Renal cortical epithelial cell (primary cell): Measurements from ENCODE around the gene ZFP1. TPM values are rescaled to one million over a fixed set of nuclear protein-coding genes. Genes with fewer than 3 reads are reported as not detected.
"Not testable (repeated sequence)": the region's sequence is repeated elsewhere in the genome, so short reads cannot be mapped to it uniquely, and the experiment has no call there.

ENCODE experiments used
- DNase-seq: peaks from one replicate; pipeline ENCODE4 v3.0.0-alpha.2; 2011; ENCODE audit warnings: low read depth
- total RNA-seq: library from RNA; depleted of rRNA; stranded (reverse); fragments of >200 nt; gene quantifications from 2 replicates; pipeline ENCODE4 v1.2.3, GENCODE V29; 2014

Gene ZFP1
- total RNA-seq, 1 donor from 2014 or later = 12.9 TPM

- no peak for DNase-seq
Observed at GRCh38 chr16:75204410-75204758, 56.1 kb downstream of the ZFP1 start.

- DNase-seq = not testable (repeated sequence)
Observed at GRCh38 chr16:75204905-75205304, 56.6 kb downstream of the ZFP1 start.

GRCh38 chr16:75205438-75205837 lies 57.1 kb downstream of the ZFP1 start:
- DNase-seq = not testable (repeated sequence)

- DNase-seq = not testable (repeated sequence)
Observed at GRCh38 chr16:75205961-75206748, 57.8 kb downstream of the ZFP1 start.

GRCh38 chr16:75206749-75207451 lies 58.6 kb downstream of the ZFP1 start, which contains the start of gene CTRB2:
Gene CTRB2, minus strand, starts transcription at chr16:75207161. Its CDS starts 20 bp downstream, at chr16:75207141.
- DNase-seq = no peak

GRCh38 chr16:75207831-75208230 lies 59.5 kb downstream of the ZFP1 start:
- DNase-seq = no peak

GRCh38 chr16:75208242-75208825 lies 60.0 kb downstream of the ZFP1 start:
- no peak for DNase-seq

GRCh38 chr16:75208861-75209505 lies 60.7 kb downstream of the ZFP1 start:
- no peak for DNase-seq

- not testable (repeated sequence) for DNase-seq
Observed at GRCh38 chr16:75209514-75209913, 61.2 kb downstream of the ZFP1 start.

- DNase-seq = no peak
Observed at GRCh38 chr16:75209944-75210343, 61.6 kb downstream of the ZFP1 start.

GRCh38 chr16:75211286-75211685 lies 63.0 kb downstream of the ZFP1 start:
- not testable (repeated sequence) for DNase-seq

- DNase-seq = no peak
Observed at GRCh38 chr16:75216127-75216526, 67.8 kb downstream of the ZFP1 start.

GRCh38 chr16:75216576-75216975 lies 68.3 kb downstream of the ZFP1 start:
- DNase-seq = no peak

- no peak for DNase-seq
Observed at GRCh38 chr16:75217389-75217851, 69.1 kb downstream of the ZFP1 start.

- no peak for DNase-seq
Observed at GRCh38 chr16:75218256-75219076, 70.1 kb downstream of the ZFP1 start, which contains the start of gene CTRB1. Gene CTRB1, plus strand, starts transcription at chr16:75218988. Its CDS starts 20 bp downstream, at chr16:75219008.

GRCh38 chr16:75219088-75219487 lies 70.8 kb downstream of the ZFP1 start:
- DNase-seq = no peak

GRCh38 chr16:75219838-75220237 lies 71.5 kb downstream of the ZFP1 start:
- no peak for DNase-seq
